PC-9 (cell line): ENCODE measurements around the gene LRRC14B.
"Not testable (repeated sequence)": the region's sequence is repeated elsewhere in the genome, so short reads cannot be mapped to it uniquely, and the experiment has no call there.

Experiments
- CTCF ChIP-seq: fragments of 200-600 bp; sonication (generic); conservative IDR thresholded peaks from 2 replicates; pipeline ENCODE4 v1.6.1; 2017; ENCODE audit warnings: mixed run types, antibody characterized with exemption, mild to moderate bottlenecking, moderate library complexity
- EZH2 ChIP-seq: fragments of 200-600 bp; sonication (generic); IDR thresholded peaks from 2 replicates; pipeline ENCODE4 v1.8.0; 2017; ENCODE audit warnings: antibody characterized with exemption, low read depth

GRCh38 chr5:222951-223715 lies 31.8 kb downstream of the LRRC14B start:
- TF ChIP-seq CTCF, EZH2: not testable (repeated sequence)
